AG09319 (cell line): ENCODE data around the gene IL22RA1.

Experiments
- DNase-seq: peaks from one replicate; pipeline ENCODE4 v3.0.0-alpha.2; 2010; ENCODE audit warnings: low read depth; ENCODE audit errors: extremely low read depth
- CTCF ChIP-seq: IDR thresholded peaks from 2 replicates; pipeline ENCODE4 v1.5.1; 2011; ENCODE audit warnings: low read depth, mild to moderate bottlenecking, inconsistent platforms, low read length, moderate library complexity

Gene IL22RA1

GRCh38 chr1:24147816-24148215 is 4.9 kb upstream of the IL22RA1 start:
- no peak for TF ChIP-seq CTCF

GRCh38 chr1:24147194-24147593 is 4.3 kb upstream of the IL22RA1 start:
- no peak for TF ChIP-seq CTCF
- no peak for DNase-seq

More at GRCh38 chr1:24147816-24148215, 4.9 kb upstream of the IL22RA1 start:
- DNase-seq, result no peak

- no peak for DNase-seq
- TF ChIP-seq CTCF, result no peak
Observed at GRCh38 chr1:24141311-24141997, 1.5 kb downstream of the IL22RA1 start.

GRCh38 chr1:24140741-24141181 is 2.2 kb downstream of the IL22RA1 start:
- DNase-seq, result no peak
- TF ChIP-seq CTCF, result no peak

GRCh38 chr1:24139841-24140425 is 3.0 kb downstream of the IL22RA1 start:
- no peak for TF ChIP-seq CTCF
- no peak for DNase-seq

GRCh38 chr1:24139222-24139489 is 3.8 kb downstream of the IL22RA1 start:
- no peak for DNase-seq
- no peak for TF ChIP-seq CTCF

GRCh38 chr1:24138476-24139221 is 4.3 kb downstream of the IL22RA1 start:
- no peak for TF ChIP-seq CTCF
- DNase-seq, result no peak
